GM20000 (cell line): ENCODE data around the gene PPP1R3G.
A peak's percentile ranks its signal among the peaks of the same experiment; 100 is the strongest.

Experiments used
- DNase-seq: peaks from one replicate; pipeline ENCODE4 v3.0.0; 2012; ENCODE audit warnings: low spot score
- TF ChIP-seq, protein P1 (sequence below): IDR thresholded peaks from 2 replicates; pipeline ENCODE4 v1.5.1; 2012; ENCODE audit warnings: mild to moderate bottlenecking, control low read depth; ENCODE audit errors: extremely low read depth, missing control alignments

Gene PPP1R3G

DNA sequence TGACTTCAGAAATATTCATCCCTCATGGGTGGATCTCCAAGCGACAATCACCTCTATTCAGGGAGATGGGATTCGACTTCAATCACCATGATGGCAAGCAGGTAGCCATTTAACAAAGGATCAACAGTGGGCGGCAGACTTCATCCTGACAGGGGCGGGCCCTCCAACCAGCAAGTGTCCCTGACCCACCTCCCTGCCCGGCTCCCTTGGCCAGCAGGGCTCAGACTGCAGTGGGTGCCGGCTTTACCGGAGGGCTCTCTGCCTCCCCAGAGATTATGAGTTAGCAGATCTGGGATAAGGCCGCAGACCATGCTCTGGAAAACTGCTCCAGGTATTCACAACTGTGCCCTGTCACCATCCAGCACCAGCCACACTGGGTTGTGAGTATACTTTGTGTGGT, 39.4 kb downstream of the PPP1R3G start:
- TF ChIP-seq, protein P1, sequence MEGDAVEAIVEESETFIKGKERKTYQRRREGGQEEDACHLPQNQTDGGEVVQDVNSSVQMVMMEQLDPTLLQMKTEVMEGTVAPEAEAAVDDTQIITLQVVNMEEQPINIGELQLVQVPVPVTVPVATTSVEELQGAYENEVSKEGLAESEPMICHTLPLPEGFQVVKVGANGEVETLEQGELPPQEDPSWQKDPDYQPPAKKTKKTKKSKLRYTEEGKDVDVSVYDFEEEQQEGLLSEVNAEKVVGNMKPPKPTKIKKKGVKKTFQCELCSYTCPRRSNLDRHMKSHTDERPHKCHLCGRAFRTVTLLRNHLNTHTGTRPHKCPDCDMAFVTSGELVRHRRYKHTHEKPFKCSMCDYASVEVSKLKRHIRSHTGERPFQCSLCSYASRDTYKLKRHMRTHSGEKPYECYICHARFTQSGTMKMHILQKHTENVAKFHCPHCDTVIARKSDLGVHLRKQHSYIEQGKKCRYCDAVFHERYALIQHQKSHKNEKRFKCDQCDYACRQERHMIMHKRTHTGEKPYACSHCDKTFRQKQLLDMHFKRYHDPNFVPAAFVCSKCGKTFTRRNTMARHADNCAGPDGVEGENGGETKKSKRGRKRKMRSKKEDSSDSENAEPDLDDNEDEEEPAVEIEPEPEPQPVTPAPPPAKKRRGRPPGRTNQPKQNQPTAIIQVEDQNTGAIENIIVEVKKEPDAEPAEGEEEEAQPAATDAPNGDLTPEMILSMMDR = no peak
- DNase-seq = no peak

DNA sequence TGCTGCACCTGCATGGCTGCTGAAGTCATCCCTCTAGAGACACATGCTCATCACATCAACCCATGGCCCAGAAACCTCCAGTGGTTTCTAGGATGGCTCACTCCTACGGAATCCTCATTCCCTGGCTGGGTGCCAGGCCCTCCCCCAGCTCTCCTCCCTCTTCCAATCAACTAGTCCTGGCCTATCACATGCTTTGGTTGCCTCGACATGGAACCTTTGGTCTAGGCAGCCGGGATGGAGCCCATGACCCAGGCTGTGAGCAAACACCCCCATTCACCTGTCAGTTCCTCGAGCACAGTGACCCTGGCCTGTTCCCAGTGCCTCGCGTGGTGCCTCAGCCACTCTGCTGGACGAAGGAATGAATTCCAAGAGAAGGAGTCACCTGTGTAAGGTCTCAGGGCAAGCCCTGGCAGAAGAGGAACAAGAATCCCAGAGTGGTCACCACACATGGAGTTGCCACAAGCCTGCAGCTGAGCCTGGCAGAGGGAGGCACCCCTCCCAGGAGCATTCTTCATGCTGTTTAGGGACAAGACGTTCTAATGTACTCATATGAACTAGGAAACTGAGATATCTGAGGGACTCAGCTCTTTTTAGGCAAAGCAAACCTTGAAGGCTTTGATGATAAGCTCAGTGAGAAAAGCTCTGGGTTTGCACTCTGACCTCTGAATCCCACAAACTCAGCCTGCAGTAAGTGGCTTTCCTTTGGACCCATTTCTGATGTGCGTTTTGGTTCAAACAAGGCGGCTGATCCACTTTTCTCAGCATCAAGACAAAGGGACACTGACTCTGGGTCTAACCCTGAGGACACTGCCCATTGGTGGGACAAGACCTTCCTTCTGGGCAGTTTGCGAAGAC, 40.2 kb downstream of the PPP1R3G start:
- TF ChIP-seq, protein P1 = no peak
- no peak for DNase-seq

DNA sequence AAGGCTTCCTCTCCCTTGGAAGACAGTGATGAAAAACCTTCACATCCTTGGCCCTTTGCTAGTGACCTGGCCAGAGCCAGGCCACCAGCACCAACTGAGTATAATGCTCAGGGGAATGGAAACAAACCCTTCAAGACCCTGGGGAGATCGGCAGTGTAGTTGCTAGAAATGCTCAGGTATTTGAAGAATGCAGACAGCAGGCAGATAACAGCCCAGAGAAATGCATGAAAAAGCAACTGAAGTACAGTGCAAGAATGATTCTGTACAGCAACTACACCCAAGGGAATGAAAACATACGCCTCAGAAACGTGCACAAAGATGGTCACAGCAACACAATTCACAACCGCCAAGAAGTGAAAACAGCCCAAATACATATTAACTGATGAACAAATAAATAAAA, 41.1 kb downstream of the PPP1R3G start:
- no peak for DNase-seq
- TF ChIP-seq, protein P1 = no peak

DNA sequence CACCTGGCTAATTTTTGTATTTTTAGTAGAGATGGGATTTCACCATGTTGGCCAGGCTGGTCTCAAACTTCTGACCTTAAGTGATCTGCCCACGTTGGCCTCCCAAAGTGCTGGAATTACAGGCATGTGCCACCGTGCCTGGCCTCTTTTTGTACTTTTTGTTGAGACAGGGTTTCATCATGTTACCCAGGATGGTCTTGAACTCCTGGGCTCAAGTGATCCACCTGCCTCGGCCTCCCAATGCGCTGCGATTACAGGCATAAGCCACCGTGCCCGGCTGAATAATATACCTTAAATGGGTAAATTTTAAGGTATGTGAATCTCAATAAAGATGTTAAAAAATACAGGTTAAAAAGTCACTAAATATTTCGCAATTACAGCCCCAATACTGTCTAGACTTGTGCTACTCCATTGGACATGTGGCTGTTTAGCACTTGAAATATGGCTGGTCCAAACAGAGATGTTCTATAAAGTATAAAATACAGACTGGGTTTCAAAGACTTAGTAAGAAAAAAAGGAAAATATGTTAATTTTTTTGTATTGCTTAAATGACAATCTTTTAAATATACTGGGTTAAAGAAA, 42.1 kb downstream of the PPP1R3G start:
- TF ChIP-seq, protein P1 = no peak
- DNase-seq = no peak

DNA sequence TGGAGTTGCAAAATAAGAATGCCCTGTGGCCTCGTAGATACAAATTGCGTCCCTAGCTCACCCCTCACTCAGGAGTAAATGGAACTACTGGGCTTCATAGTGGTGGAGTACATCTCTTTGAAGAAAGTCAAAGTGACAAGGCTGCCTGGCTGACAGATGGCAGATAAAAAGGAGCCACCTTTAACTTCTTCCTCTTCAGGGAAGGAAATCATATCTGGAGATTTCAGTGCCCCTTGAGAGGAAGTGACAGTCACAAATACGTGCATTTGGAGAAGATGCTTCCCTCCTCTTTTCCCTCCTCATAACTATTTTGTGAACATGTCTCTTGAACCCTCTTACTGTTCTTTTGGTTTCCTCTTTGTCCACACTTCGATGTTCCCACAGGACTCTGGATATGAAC, 43.2 kb downstream of the PPP1R3G start:
- TF ChIP-seq, protein P1 = no peak
- DNase-seq = no peak

DNA sequence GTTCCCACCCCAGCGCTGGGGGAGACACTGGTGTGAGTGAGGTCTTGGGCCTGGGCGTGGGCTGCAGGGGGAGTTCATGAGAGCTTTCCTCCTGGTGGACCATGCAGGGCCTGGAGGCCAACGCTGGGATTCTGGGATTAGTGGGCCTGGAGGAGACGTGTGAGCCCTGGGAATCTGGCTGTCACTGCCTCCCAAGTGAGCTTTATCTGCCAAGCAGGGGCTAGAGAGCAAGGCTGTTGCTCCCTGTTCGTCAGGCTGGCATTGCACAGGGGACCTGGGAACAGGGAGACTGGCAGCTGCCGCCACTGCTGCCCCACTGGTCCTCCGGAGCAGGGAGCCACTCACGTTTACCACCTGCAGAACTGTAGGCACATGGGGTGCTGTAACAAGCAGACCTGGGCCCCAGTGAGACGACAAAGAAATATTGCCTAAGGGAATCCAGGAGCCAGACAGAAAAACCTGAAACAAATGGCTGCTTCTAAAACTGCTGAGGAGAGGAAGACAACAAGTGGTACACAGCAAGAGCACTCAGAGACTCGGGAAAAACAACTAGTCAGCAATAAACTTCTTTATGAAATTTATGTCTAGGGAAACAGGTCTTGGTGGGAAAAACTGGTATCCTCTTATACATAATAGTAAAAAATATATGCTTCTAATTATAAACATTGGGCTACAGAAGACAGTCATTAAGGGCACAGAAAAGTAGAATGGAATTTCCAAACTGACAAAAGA, 45.2 kb downstream of the PPP1R3G start:
- DNase-seq = no peak
- TF ChIP-seq, protein P1 = no peak

DNA sequence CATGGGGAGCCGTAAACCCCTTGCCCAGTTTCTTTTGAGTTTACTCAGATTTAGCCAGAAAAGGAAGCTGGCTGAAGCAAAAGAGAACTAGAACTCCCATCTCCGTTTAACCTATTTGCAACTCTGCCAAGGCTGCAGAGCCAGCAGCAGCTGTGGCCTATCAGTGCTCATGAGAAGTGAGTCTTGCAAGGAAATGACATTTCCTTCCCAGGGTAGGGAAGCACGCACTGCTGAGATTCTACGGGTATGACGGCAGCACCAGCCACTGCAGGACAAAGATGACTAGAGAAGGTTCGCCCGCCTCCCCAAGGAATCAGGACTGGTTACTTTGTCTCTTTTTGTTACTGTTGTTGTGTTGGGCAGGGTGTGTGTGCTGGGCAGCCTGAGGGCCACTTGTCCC, 47.6 kb downstream of the PPP1R3G start:
- TF ChIP-seq, protein P1 = no peak
- peak; percentile 41 for DNase-seq
